Activated CD4-positive, alpha-beta T cell treated with anti-CD3 and anti-CD28 coated beads, Interleukin-2, amount 50 U/mL, for 24 hours (primary cell): Measurements from ENCODE around the gene YIPF4.
"Not testable (repeated sequence)": the region's sequence is repeated elsewhere in the genome, so short reads cannot be mapped to it uniquely, and the experiment has no call there.

Experiments
- DNase-seq, 2 donors: peaks; one replicate each; pipeline ENCODE4 v3.0.0-alpha.2; 2020; ENCODE audit warnings: low read depth in 1 of 2, low spot score in 1 of 2

The YIPF4 gene

GRCh38 chr2:32277674-32278477, at the start of gene YIPF4:
YIPF4 (plus strand) TSS chr2:32277904; CDS start chr2:32278156, 252 bp downstream.
- peak; percentile 73 to 85 for DNase-seq

- DNase-seq = no peak
Measured at GRCh38 chr2:32228181-32228580, 49.5 kb upstream of the YIPF4 start.

GRCh38 chr2:32229635-32230034, 48.1 kb upstream of the YIPF4 start:
- no peak for DNase-seq

- DNase-seq = no peak
Measured at GRCh38 chr2:32231959-32232358, 45.7 kb upstream of the YIPF4 start.

GRCh38 chr2:32235315-32235714, 42.4 kb upstream of the YIPF4 start:
- no peak for DNase-seq

- DNase-seq = no peak
Measured at GRCh38 chr2:32237488-32237887, 40.2 kb upstream of the YIPF4 start.

GRCh38 chr2:32237996-32238395, 39.7 kb upstream of the YIPF4 start:
- no peak for DNase-seq

GRCh38 chr2:32242331-32242730, 35.4 kb upstream of the YIPF4 start:
- DNase-seq = no peak

- no peak for DNase-seq
Measured at GRCh38 chr2:32246911-32247310, 30.8 kb upstream of the YIPF4 start.

- no peak for DNase-seq
Measured at GRCh38 chr2:32248299-32248698, 29.4 kb upstream of the YIPF4 start.

- DNase-seq = no peak
Measured at GRCh38 chr2:32249731-32250236, 27.9 kb upstream of the YIPF4 start.

GRCh38 chr2:32250290-32250689, 27.4 kb upstream of the YIPF4 start:
- DNase-seq = no peak

GRCh38 chr2:32258242-32258641, 19.5 kb upstream of the YIPF4 start:
- no peak for DNase-seq

GRCh38 chr2:32260376-32260775, 17.3 kb upstream of the YIPF4 start:
- no peak for DNase-seq

GRCh38 chr2:32262105-32262504, 15.6 kb upstream of the YIPF4 start:
- no peak for DNase-seq

GRCh38 chr2:32264422-32265105, 13.1 kb upstream of the YIPF4 start, which contains the start of gene NLRC4:
NLRC4 (minus strand) TSS chr2:32264886; CDS start chr2:32256775, 8,111 bp downstream.
- DNase-seq = no peak

GRCh38 chr2:32271063-32271462, 6.6 kb upstream of the YIPF4 start:
- no peak for DNase-seq

- no peak for DNase-seq
Measured at GRCh38 chr2:32272279-32272678, 5.4 kb upstream of the YIPF4 start.

- DNase-seq = no peak
Measured at GRCh38 chr2:32274289-32274688, 3.4 kb upstream of the YIPF4 start.

GRCh38 chr2:32275790-32276189, 1.9 kb upstream of the YIPF4 start:
- not testable (repeated sequence) for DNase-seq

GRCh38 chr2:32277363-32277673, 386 bp upstream of the YIPF4 start:
- DNase-seq = no peak

- DNase-seq = no peak
Measured at GRCh38 chr2:32278478-32278853, 762 bp downstream of the YIPF4 start.
